ENCODE measurements around the gene TMEM132E.

GRCh38 chr17:34615326-34615725 lies 35.9 kb downstream of the TMEM132E start:
- TF ChIP-seq YBX1 (IDR thresholded peaks at IDR 0.05) (no peak), POLR2AphosphoS5 (IDR thresholded peaks at IDR 0.05; ENCODE audit: low read length) (no peak), ZNF274 (IDR thresholded peaks at IDR 0.05; ENCODE audit: insufficient read depth, insufficient read length) (no peak), ASH2L (IDR thresholded peaks at IDR 0.05; ENCODE audit: borderline replicate concordance, low read depth) (no peak), NR2C2 (IDR thresholded peaks at IDR 0.05; ENCODE audit: borderline replicate concordance, control insufficient read depth, insufficient read length, low read depth) (no peak), POLR2A (IDR thresholded peaks at IDR 0.05; ENCODE audit: low read depth, low read length) (no peak), FOXK2 (IDR thresholded peaks at IDR 0.05) (no peak), EZH2 (IDR thresholded peaks at IDR 0.05; ENCODE audit: borderline replicate concordance, control insufficient read depth, low read depth, low read length) (no peak), CHD2 (IDR thresholded peaks at IDR 0.05; ENCODE audit: borderline replicate concordance, low read depth, low read length) (no peak), HDAC2 (IDR thresholded peaks at IDR 0.05) (no peak), TCF3 (IDR thresholded peaks at IDR 0.05; ENCODE audit: borderline replicate concordance, insufficient read depth, low read depth, low read length) (no peak), ZSCAN29 (IDR thresholded peaks at IDR 0.05) (no peak), MTA2 (IDR thresholded peaks at IDR 0.05; ENCODE audit: low read depth) (no peak)
- TF ChIP-seq, protein P1, sequence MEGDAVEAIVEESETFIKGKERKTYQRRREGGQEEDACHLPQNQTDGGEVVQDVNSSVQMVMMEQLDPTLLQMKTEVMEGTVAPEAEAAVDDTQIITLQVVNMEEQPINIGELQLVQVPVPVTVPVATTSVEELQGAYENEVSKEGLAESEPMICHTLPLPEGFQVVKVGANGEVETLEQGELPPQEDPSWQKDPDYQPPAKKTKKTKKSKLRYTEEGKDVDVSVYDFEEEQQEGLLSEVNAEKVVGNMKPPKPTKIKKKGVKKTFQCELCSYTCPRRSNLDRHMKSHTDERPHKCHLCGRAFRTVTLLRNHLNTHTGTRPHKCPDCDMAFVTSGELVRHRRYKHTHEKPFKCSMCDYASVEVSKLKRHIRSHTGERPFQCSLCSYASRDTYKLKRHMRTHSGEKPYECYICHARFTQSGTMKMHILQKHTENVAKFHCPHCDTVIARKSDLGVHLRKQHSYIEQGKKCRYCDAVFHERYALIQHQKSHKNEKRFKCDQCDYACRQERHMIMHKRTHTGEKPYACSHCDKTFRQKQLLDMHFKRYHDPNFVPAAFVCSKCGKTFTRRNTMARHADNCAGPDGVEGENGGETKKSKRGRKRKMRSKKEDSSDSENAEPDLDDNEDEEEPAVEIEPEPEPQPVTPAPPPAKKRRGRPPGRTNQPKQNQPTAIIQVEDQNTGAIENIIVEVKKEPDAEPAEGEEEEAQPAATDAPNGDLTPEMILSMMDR (IDR thresholded peaks at IDR 0.05 in 2 of 3, conservative IDR thresholded peaks at IDR 0.05 in 1 of 3; ENCODE audit: control insufficient read depth in 2 of 3, extremely low read depth in 1 of 3, insufficient read depth in 1 of 3, low read depth in 3 of 3, low read length in 3 of 3), result no peak

Data from GM12878 (cell line).